Measurements from ENCODE around the gene MUC12.
"Not testable (repeated sequence)": the region's sequence is repeated elsewhere in the genome, so short reads cannot be mapped to it uniquely, and the experiment has no call there.

Gene MUC12

DNA sequence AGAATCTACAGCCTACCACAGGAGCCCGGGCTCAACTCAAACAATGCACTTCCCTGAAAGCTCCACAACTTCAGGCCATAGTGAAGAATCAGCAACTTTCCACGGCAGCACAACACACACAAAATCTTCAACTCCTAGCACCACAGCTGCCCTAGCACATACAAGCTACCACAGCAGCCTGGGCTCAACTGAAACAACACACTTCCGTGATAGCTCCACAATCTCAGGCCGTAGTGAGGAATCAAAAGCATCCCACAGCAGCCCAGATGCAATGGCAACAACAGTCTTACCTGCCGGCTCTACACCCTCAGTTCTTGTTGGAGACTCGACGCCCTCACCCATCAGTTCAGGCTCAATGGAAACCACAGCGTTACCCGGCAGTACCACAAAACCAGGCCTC, 22.3 kb downstream of the MUC12 start:
- H3K9ac ChIP-seq (ENCODE audit: low read depth, low read length) = no peak overlapping the region
- H3K27ac ChIP-seq (ENCODE audit: low read length) = no peak overlapping the region
- TF ChIP-seq CTCF (IDR thresholded peaks at IDR 0.05; ENCODE audit: borderline replicate concordance, extremely low read depth, low read length, poor library complexity, severe bottlenecking) (no peak), EZH2 (IDR thresholded peaks at IDR 0.05; ENCODE audit: borderline replicate concordance, low read depth, low read length, severe bottlenecking) (no peak)
- H3K27me3 ChIP-seq (ENCODE audit: insufficient read depth, low read length, poor library complexity) = no peaks in the 10 kb centered on the region
- H3K4me2 ChIP-seq (ENCODE audit: insufficient read depth, low read length) = no peak overlapping the region
- no peaks in the 10 kb centered on the region for H3K9me3 ChIP-seq (ENCODE audit: insufficient read depth, low read length, severe bottlenecking)
- no peak for DNase-seq
- H3K4me1 ChIP-seq (ENCODE audit: insufficient read depth, low read length) = no peaks in the 10 kb centered on the region
- H3K36me3 ChIP-seq (ENCODE audit: insufficient read depth, low read length) = no peaks in the 10 kb centered on the region
- H2AFZ ChIP-seq (ENCODE audit: low read depth, low read length) = no peak overlapping the region
- no peaks in the 10 kb centered on the region for H4K20me1 ChIP-seq (ENCODE audit: insufficient read depth, low read length)
- H3K79me2 ChIP-seq (ENCODE audit: insufficient read depth, low read length) = no peaks in the 10 kb centered on the region
- no peak overlapping the region for H3K4me3 ChIP-seq (ENCODE audit: low read depth in 1 of 2, low read length in 2 of 2)
- no peak for ATAC-seq (ENCODE audit: insufficient read depth, low read depth)

GRCh38 chr7:100992280-100992679, 22.9 kb downstream of the MUC12 start:
- not testable (repeated sequence) for H3K4me2 ChIP-seq (ENCODE audit: insufficient read depth, low read length); H3K27me3 ChIP-seq (ENCODE audit: insufficient read depth, low read length, poor library complexity); H3K9ac ChIP-seq (ENCODE audit: low read depth, low read length); H3K9me3 ChIP-seq (ENCODE audit: insufficient read depth, low read length, severe bottlenecking); H3K36me3 ChIP-seq (ENCODE audit: insufficient read depth, low read length); DNase-seq; H3K4me3 ChIP-seq (ENCODE audit: low read depth in 1 of 2, low read length in 2 of 2); H4K20me1 ChIP-seq (ENCODE audit: insufficient read depth, low read length); ATAC-seq (ENCODE audit: insufficient read depth, low read depth); H3K79me2 ChIP-seq (ENCODE audit: insufficient read depth, low read length); H2AFZ ChIP-seq (ENCODE audit: low read depth, low read length); H3K27ac ChIP-seq (ENCODE audit: low read length); H3K4me1 ChIP-seq (ENCODE audit: insufficient read depth, low read length)

DNA sequence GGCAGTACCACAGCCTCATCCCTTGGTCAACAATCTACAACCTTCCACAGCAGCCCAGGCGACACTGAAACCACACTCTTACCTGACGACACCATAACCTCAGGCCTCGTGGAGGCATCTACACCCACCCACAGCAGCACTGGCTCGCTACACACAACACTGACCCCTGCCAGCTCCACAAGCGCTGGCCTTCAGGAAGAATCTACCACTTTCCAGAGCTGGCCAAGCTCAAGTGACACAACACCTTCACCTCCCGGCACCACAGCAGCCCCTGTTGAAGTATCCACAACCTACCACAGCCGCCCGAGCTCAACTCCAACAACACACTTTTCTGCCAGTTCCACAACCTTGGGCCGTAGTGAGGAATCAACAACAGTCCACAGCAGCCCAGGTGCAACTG, 25.3 kb downstream of the MUC12 start:
- DNase-seq; H3K4me2 ChIP-seq (ENCODE audit: insufficient read depth, low read length); H3K9ac ChIP-seq (ENCODE audit: low read depth, low read length); H3K27me3 ChIP-seq (ENCODE audit: insufficient read depth, low read length, poor library complexity); H3K79me2 ChIP-seq (ENCODE audit: insufficient read depth, low read length); H4K20me1 ChIP-seq (ENCODE audit: insufficient read depth, low read length); ATAC-seq (ENCODE audit: insufficient read depth, low read depth); H3K27ac ChIP-seq (ENCODE audit: low read length); H2AFZ ChIP-seq (ENCODE audit: low read depth, low read length); H3K4me3 ChIP-seq (ENCODE audit: low read depth in 1 of 2, low read length in 2 of 2); H3K9me3 ChIP-seq (ENCODE audit: insufficient read depth, low read length, severe bottlenecking); H3K36me3 ChIP-seq (ENCODE audit: insufficient read depth, low read length); H3K4me1 ChIP-seq (ENCODE audit: insufficient read depth, low read length): not testable (repeated sequence)

GRCh38 chr7:100998530-100998929, 29.2 kb downstream of the MUC12 start:
- H3K9ac ChIP-seq (ENCODE audit: low read depth, low read length); H3K27ac ChIP-seq (ENCODE audit: low read length); H3K9me3 ChIP-seq (ENCODE audit: insufficient read depth, low read length, severe bottlenecking); H3K36me3 ChIP-seq (ENCODE audit: insufficient read depth, low read length); ATAC-seq (ENCODE audit: insufficient read depth, low read depth); H4K20me1 ChIP-seq (ENCODE audit: insufficient read depth, low read length); H2AFZ ChIP-seq (ENCODE audit: low read depth, low read length); H3K27me3 ChIP-seq (ENCODE audit: insufficient read depth, low read length, poor library complexity); DNase-seq; H3K4me3 ChIP-seq (ENCODE audit: low read depth in 1 of 2, low read length in 2 of 2); H3K79me2 ChIP-seq (ENCODE audit: insufficient read depth, low read length); H3K4me1 ChIP-seq (ENCODE audit: insufficient read depth, low read length); H3K4me2 ChIP-seq (ENCODE audit: insufficient read depth, low read length): not testable (repeated sequence)

DNA sequence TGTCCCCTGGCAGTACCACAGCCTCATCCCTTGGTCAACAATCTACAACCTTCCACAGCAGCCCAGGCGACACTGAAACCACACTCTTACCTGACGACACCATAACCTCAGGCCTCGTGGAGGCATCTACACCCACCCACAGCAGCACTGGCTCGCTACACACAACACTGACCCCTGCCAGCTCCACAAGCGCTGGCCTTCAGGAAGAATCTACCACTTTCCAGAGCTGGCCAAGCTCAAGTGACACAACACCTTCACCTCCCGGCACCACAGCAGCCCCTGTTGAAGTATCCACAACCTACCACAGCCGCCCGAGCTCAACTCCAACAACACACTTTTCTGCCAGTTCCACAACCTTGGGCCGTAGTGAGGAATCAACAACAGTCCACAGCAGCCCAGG, 30.0 kb downstream of the MUC12 start:
- not testable (repeated sequence) for H2AFZ ChIP-seq (ENCODE audit: low read depth, low read length); H3K9ac ChIP-seq (ENCODE audit: low read depth, low read length); H3K79me2 ChIP-seq (ENCODE audit: insufficient read depth, low read length); H3K9me3 ChIP-seq (ENCODE audit: insufficient read depth, low read length, severe bottlenecking); ATAC-seq (ENCODE audit: insufficient read depth, low read depth); H3K4me3 ChIP-seq (ENCODE audit: low read depth in 1 of 2, low read length in 2 of 2); DNase-seq; H3K4me1 ChIP-seq (ENCODE audit: insufficient read depth, low read length); H3K27ac ChIP-seq (ENCODE audit: low read length); H3K4me2 ChIP-seq (ENCODE audit: insufficient read depth, low read length); H4K20me1 ChIP-seq (ENCODE audit: insufficient read depth, low read length); H3K36me3 ChIP-seq (ENCODE audit: insufficient read depth, low read length); H3K27me3 ChIP-seq (ENCODE audit: insufficient read depth, low read length, poor library complexity)

DNA sequence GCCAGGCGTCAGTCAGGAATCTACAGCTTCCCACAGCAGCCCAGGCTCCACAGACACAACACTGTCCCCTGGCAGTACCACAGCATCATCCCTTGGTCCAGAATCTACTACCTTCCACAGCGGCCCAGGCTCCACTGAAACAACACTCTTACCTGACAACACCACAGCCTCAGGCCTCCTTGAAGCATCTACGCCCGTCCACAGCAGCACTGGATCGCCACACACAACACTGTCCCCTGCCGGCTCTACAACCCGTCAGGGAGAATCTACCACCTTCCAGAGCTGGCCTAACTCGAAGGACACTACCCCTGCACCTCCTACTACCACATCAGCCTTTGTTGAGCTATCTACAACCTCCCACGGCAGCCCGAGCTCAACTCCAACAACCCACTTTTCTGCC, 30.7 kb downstream of the MUC12 start:
- not testable (repeated sequence) for H4K20me1 ChIP-seq (ENCODE audit: insufficient read depth, low read length); H3K27ac ChIP-seq (ENCODE audit: low read length); H3K4me2 ChIP-seq (ENCODE audit: insufficient read depth, low read length); DNase-seq; H2AFZ ChIP-seq (ENCODE audit: low read depth, low read length); H3K4me3 ChIP-seq (ENCODE audit: low read depth in 1 of 2, low read length in 2 of 2); ATAC-seq (ENCODE audit: insufficient read depth, low read depth); H3K27me3 ChIP-seq (ENCODE audit: insufficient read depth, low read length, poor library complexity); H3K36me3 ChIP-seq (ENCODE audit: insufficient read depth, low read length); H3K79me2 ChIP-seq (ENCODE audit: insufficient read depth, low read length); H3K4me1 ChIP-seq (ENCODE audit: insufficient read depth, low read length); H3K9me3 ChIP-seq (ENCODE audit: insufficient read depth, low read length, severe bottlenecking); H3K9ac ChIP-seq (ENCODE audit: low read depth, low read length)

- not testable (repeated sequence) for ATAC-seq (ENCODE audit: insufficient read depth, low read depth)
Measured at GRCh38 chr7:101002333-101002732, 33.0 kb downstream of the MUC12 start.

DNA sequence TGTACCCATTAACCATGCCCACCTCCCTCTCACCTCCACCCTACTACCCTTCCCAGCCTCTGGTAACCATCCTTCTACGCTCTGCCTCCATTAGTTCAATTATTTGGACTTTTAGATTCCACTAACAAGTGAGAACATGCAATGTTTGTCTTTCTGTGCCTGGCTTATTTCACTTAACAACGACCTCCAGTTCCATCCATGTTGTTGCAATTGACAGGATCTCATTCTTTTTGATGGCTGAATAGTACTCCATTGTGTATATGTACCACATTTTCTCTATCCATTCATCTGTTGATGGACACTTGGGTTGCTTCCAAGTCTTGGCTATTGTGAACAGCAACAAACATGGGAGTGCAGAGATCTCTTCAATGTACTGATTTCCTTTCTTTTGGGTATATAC, 38.0 kb downstream of the MUC12 start:
- H3K4me1 ChIP-seq (ENCODE audit: insufficient read depth, low read length); H3K27me3 ChIP-seq (ENCODE audit: insufficient read depth, low read length, poor library complexity); H2AFZ ChIP-seq (ENCODE audit: low read depth, low read length); H3K79me2 ChIP-seq (ENCODE audit: insufficient read depth, low read length); H3K27ac ChIP-seq (ENCODE audit: low read length); H3K36me3 ChIP-seq (ENCODE audit: insufficient read depth, low read length); ATAC-seq (ENCODE audit: insufficient read depth, low read depth); H3K4me3 ChIP-seq (ENCODE audit: low read depth in 1 of 2, low read length in 2 of 2); H4K20me1 ChIP-seq (ENCODE audit: insufficient read depth, low read length); DNase-seq; H3K9me3 ChIP-seq (ENCODE audit: insufficient read depth, low read length, severe bottlenecking); H3K4me2 ChIP-seq (ENCODE audit: insufficient read depth, low read length); H3K9ac ChIP-seq (ENCODE audit: low read depth, low read length): not testable (repeated sequence)

More at GRCh38 chr7:101002333-101002732, 33.0 kb downstream of the MUC12 start:
- not testable (repeated sequence) for H3K27ac ChIP-seq (ENCODE audit: low read length); H3K4me2 ChIP-seq (ENCODE audit: insufficient read depth, low read length); H3K79me2 ChIP-seq (ENCODE audit: insufficient read depth, low read length); H2AFZ ChIP-seq (ENCODE audit: low read depth, low read length); H3K9ac ChIP-seq (ENCODE audit: low read depth, low read length); H3K4me1 ChIP-seq (ENCODE audit: insufficient read depth, low read length); H3K27me3 ChIP-seq (ENCODE audit: insufficient read depth, low read length, poor library complexity); H3K4me3 ChIP-seq (ENCODE audit: low read depth in 1 of 2, low read length in 2 of 2); H4K20me1 ChIP-seq (ENCODE audit: insufficient read depth, low read length); H3K9me3 ChIP-seq (ENCODE audit: insufficient read depth, low read length, severe bottlenecking); DNase-seq; H3K36me3 ChIP-seq (ENCODE audit: insufficient read depth, low read length)
